ENCODE results near the gene FOXN3. TPM values are rescaled to one million over a fixed set of nuclear protein-coding genes. Genes with fewer than 3 reads are reported as not detected.
"Not testable (repeated sequence)": the region's sequence is repeated elsewhere in the genome, so short reads cannot be mapped to it uniquely, and the experiment has no call there.

FOXN3 gene
- total RNA-seq, 1 experiment from 2014 or later, result 8.8 TPM

- ATAC-seq, result no peak
- ChIA-PET POLR2A (no interaction called here), CTCF (no interaction called here)
- intact Hi-C loops (cut with micrococcal nuclease; ENCODE audit: unreplicated experiment), result no loop called here
- DNase-seq (ENCODE audit: low read depth, low spot score), result no peak
- no peaks in the 10 kb centered on the region for H3K4me1 ChIP-seq (ENCODE audit: control insufficient read depth, insufficient read depth, low read length)
- no TSS peak for BruUV-seq (replicated peaks)
- in situ Hi-C loops (cut with HindIII; ENCODE audit: low pct_unique_long_range_greater_than_20kb, low sequenced_read_pairs), result no loop called here
- no peaks in the 10 kb centered on the region for H3K27me3 ChIP-seq (ENCODE audit: control insufficient read depth, insufficient read depth, low read length)
- no peak overlapping the region for H3K27ac ChIP-seq (ENCODE audit: low read length)
- H3K4me3 ChIP-seq (ENCODE audit: low read depth in 2 of 2, low read length in 2 of 2), result no peak overlapping the region
- H3K9me3 ChIP-seq (ENCODE audit: control insufficient read depth, insufficient read depth, low read depth, low read length), result no peaks in the 10 kb centered on the region
- no peaks in the 10 kb centered on the region for H3K36me3 ChIP-seq (ENCODE audit: control insufficient read depth, insufficient read depth, low read length)
- no peak for TF ChIP-seq REST (IDR thresholded peaks at IDR 0.05; ENCODE audit: insufficient read depth in 1 of 2, low read depth in 2 of 2, low read length in 1 of 2)
- no peak for TF ChIP-seq TCF7L2 (IDR thresholded peaks at IDR 0.05; ENCODE audit: low read depth, low read length)
- TF ChIP-seq SIN3A (IDR thresholded peaks at IDR 0.05; ENCODE audit: borderline replicate concordance, insufficient read depth, low read depth, low read length), result no peak
- no peak for TF ChIP-seq CTCF (IDR thresholded peaks at IDR 0.05)
- no peak for TF ChIP-seq POLR2AphosphoS5 (IDR thresholded peaks at IDR 0.05; ENCODE audit: low read depth, low read length)
Observed at GRCh38 chr14:89201645-89202044, 215.4 kb downstream of the FOXN3 start.

GRCh38 chr14:89199357-89199756 lies 217.7 kb downstream of the FOXN3 start:
- POLR2A ChIA-PET; CTCF ChIA-PET; DNase-seq (ENCODE audit: low read depth, low spot score); in situ Hi-C loops (cut with HindIII; ENCODE audit: low pct_unique_long_range_greater_than_20kb, low sequenced_read_pairs); H3K27ac ChIP-seq (ENCODE audit: low read length); intact Hi-C loops (cut with micrococcal nuclease; ENCODE audit: unreplicated experiment); H3K27me3 ChIP-seq (ENCODE audit: control insufficient read depth, insufficient read depth, low read length); H3K4me3 ChIP-seq (ENCODE audit: low read depth in 2 of 2, low read length in 2 of 2); H3K36me3 ChIP-seq (ENCODE audit: control insufficient read depth, insufficient read depth, low read length); H3K4me1 ChIP-seq (ENCODE audit: control insufficient read depth, insufficient read depth, low read length); ATAC-seq; H3K9me3 ChIP-seq (ENCODE audit: control insufficient read depth, insufficient read depth, low read depth, low read length); BruUV-seq (replicated peaks): not testable (repeated sequence)

GRCh38 chr14:89198544-89199329 lies 218.3 kb downstream of the FOXN3 start:
- Histone ChIP-seq H3K36me3 (ENCODE audit: control insufficient read depth, insufficient read depth, low read length) (no peaks in the 10 kb centered on the region), H3K27ac (ENCODE audit: low read length) (no peak overlapping the region), H3K9me3 (ENCODE audit: control insufficient read depth, insufficient read depth, low read depth, low read length) (no peaks in the 10 kb centered on the region), H3K4me1 (ENCODE audit: control insufficient read depth, insufficient read depth, low read length) (no peaks in the 10 kb centered on the region), H3K4me3 (ENCODE audit: low read depth in 2 of 2, low read length in 2 of 2) (no peak overlapping the region), H3K27me3 (ENCODE audit: control insufficient read depth, insufficient read depth, low read length) (no peaks in the 10 kb centered on the region)
- ChIA-PET CTCF (no interaction called here), POLR2A (no interaction called here)
- intact Hi-C loops (cut with micrococcal nuclease; ENCODE audit: unreplicated experiment) (no loop called here), in situ Hi-C loops (cut with HindIII; ENCODE audit: low pct_unique_long_range_greater_than_20kb, low sequenced_read_pairs) (no loop called here)
- ATAC-seq (no peak), DNase-seq (ENCODE audit: low read depth, low spot score) (no peak)
- TF ChIP-seq CTCF (IDR thresholded peaks at IDR 0.05) (no peak), POLR2AphosphoS5 (IDR thresholded peaks at IDR 0.05; ENCODE audit: low read depth, low read length) (no peak), SIN3A (IDR thresholded peaks at IDR 0.05; ENCODE audit: borderline replicate concordance, insufficient read depth, low read depth, low read length) (no peak), TCF7L2 (IDR thresholded peaks at IDR 0.05; ENCODE audit: low read depth, low read length) (no peak), REST (IDR thresholded peaks at IDR 0.05; ENCODE audit: insufficient read depth in 1 of 2, low read depth in 2 of 2, low read length in 1 of 2) (no peak)
- BruUV-seq (replicated peaks), result no TSS peak
